NCI-H446 (cell line): ENCODE data around the gene KTI12.
"Not testable (repeated sequence)": the region's sequence is repeated elsewhere in the genome, so short reads cannot be mapped to it uniquely, and the experiment has no call there.

ENCODE experiments used
- DNase-seq, 2 experiments: peaks; one replicate each; lab custom pipeline; 2025; lab: John Stamatoyannopoulos, UW

KTI12 gene

DNA sequence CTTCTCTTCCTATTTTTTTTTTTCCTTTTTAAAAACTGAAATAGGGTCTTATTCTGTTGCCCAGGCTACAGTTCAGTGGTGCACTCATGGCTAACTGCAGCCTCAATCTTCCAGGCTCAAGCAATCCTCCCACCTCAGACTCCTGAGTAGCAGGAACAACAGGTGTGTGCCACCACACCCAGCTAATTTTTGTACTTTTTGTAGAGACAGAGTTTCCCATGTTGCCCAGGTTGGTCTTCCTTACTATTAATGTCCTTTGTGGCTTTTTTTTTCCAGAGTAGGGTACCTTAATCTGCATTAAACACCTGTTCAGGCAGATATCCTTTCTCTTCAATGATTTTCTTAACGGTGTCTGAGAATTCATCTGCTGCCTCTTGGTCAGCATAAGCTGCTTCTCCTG, 4.3 kb upstream of the KTI12 start:
- DNase-seq = no peak

DNA sequence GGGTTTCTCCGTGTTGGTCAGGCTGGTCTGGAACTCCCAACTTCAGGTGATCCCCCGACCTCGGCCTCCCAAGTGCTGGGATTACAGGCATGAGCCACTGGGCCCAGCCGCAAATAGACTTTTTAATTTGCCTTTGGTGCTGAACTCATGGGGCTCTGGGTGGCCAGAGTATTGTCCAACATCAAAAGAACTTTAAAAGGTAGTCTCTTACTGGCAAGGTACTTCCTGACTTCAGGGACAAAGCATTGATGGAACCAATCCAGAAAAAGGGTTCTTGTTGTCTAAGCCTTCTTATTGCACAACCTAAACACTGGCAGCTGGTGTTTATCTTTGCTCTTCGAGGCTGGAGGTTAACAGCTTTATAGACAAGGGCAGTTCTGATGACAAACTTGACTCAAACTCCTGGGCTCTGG, 3.8 kb upstream of the KTI12 start:
- DNase-seq = no peak

DNA sequence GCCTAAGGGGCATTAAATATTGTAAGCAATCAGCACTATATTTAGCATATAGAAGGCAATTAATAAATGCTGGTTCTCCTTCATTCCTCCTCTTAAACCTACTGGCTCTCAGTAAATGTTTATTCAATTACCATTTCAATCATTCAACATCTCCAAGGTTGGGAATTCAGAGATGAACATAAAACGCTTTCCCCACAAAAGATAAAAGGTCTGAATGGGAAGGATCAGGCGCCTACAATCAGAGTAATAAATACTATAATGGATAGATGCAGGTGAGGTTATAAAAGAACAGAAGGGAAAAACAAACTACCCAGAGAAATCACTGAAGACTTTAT, 407 bp upstream of the KTI12 start:
- no peak for DNase-seq

DNA sequence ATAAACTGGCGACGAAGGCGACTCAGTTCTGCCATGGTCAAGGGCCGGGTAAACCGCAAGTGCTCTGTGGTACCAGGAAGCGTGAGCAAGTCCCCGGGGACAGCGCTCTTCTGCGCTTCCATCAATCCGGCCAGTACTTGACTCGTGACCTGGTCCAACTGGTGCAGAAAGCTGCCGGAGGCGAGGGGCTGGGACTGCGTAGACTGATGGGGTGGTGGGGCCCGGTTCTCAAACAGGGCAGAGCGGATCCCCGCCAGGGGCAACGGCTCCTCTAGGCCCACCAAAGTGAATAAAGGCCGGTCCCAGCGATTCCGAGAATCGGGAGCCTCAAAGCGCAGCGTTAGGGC, 852 bp downstream of the KTI12 start:
- DNase-seq = no peak

DNA sequence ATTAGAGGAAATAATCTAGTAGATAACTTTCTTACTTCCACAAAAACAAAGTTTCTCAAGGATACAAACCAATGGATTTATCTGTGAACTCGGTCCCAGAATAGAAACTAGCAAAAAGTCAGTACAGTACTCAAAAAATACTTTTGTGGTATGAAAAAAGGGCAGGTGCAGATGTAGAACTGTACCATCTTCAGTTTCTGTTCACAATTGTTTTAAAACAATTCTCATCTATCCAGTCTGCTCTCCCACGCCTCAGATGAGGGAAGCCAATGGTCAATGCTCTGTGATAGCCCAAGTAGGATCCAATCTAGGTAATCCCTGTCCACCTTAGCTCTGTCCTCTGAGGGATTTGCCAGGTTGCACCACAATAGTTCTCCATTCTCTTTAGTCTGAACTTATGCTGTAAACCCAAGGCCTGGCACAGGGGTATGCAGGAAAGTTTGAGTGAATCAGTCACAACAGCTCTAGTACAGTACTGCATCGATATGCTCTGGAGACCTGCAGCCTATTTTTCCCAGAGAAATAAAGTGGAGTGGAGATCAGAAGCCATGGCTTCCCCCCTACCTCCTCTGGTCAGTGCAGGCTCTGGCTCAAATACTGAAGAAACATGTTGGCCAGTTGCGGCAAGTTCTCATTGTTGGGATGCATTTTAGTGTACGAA, 1.4 kb downstream of the KTI12 start:
- DNase-seq = no peak

DNA sequence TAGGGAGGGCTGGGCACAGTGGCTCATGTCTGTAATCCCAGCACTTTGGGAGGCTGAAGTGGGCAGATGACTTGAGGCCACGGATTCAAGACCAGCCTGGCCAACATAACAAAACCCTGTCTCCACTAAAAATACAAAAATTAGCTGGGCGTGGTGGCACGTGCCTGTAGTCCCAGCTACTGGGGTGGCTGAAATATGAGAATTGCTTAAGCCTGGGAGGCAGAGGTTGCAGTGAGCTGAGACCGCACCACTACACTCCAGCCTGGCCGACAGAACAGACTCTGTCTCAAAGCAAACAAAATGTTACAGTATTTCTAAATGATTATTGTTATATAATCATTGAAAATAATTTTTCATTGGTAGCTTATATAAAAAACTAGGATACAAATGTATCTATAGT, 4.8 kb downstream of the KTI12 start:
- DNase-seq = not testable (repeated sequence)

DNA sequence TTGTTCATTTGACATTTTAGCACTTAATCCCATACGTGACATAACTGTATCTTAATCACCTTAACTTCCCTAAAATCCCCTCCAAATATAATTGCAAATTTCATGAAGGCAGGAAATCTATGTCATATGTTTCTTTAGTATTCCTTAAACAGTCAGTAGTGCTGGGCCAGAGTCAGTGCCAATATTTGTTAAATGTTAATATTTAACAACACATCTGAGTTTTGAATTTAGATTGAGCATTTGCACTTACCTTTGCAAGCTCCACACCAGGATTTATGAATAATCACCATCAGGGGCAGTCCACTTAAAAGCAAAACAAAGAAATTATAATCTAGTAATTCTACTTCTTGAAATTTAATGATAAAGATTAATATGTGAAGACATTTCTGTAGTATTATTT, 5.3 kb downstream of the KTI12 start:
- no peak for DNase-seq

DNA sequence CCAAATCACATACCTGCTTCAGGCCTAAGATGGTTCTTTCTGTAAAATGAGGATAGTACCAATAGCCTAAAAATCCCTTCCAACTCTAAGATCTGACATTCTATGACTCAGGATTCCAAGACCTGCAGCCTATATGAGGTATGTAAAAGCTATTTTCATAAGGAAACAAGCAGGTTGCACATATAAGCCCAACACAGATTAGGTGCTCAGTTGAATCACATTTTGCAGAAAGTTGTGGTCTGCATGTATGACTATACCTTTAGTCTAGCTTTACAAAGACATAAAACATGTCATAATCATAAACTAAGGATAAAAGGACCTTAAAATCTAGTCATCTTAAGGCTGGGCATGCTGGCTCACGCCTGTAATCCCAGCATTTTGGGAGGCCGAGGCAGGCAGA, 7.3 kb downstream of the KTI12 start:
- no peak for DNase-seq

DNA sequence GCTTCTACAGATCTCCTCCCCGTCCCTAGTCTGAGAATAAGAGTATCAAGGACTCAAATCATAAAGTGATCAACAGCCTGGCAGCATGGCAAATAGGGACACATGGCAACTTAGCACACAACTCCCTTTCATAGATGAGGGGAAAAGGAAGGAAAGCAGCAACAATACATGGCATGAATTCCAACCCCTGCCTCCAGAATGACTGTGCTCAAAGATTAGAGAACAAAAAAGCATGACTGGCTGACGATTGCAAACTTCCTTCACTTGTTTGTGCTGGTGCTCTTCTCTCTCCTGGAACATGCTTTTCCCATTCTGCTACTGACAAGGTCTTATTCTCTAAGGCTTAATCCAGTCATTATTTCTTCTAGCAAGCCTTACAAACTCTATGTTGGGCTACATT, 11.5 kb downstream of the KTI12 start:
- no peak for DNase-seq

DNA sequence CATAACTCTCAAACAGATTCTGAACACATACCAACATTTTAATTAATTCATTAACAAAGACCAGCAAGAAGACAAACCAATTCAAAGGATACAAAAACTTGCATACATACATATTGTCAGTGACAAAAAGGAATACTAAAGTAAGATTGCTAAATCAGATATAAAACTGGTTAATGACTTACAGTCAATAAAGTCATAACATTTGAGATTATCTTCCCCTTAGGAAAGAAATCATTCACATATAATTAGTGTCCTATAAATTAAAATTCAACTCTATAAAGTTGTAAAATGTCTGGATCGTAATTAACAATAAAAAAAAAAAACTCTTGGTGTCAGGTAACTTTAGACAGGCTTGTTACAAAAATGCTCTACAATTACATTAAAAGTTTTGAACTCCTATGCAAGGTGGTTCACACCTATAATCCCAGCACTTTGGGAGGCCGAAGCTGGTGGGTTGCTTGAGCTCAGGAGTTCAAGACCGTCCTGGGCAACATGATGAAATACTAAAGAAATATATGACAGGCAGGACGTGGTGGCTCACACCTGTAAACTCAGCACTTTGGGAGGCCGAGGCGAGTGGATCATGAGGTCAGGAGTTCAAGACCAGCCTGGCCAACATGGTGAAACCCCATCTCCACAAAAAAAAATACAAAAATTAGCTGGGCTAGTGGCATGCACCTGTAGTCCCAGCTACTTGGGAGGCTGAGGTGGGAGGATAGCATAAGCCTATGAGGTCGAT, 25.4 kb downstream of the KTI12 start:
- DNase-seq = no peak

DNA sequence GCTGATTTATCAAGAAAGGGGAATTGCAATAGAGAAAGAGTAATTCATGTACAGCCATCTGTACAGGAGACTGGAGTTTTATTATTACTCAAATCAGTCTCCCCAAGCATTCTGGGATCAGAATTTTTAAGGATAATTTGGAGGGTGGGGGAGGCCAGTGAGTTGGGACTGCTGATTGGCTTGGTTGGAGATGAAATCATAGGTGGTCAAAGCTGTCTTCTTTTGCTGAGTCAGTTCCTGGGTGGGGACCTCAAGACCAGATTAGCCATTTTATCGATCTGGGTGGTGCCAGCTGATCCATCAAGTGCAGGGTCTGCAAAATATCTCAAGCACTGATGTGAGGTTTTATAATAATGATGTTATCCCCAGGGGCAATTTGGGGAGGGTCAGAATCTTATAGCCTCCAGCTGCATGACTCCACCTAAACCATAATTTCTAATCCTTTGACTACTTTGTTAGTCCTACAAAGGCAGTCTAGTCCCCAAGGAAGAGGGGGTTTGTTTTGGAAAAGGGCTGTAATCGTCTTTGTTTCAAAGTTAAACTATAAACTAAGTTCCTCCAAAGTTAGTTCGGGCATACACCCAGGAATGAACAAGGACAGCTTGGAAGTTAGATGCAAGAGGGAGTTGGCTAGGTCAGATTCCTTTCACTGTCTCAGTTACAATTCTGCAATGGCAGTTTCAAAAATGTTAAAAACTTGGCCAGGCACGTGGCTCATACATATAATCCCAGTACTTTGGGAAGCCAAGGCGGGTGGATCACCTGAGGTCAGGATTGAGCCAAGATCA, 26.2 kb downstream of the KTI12 start:
- no peak for DNase-seq

DNA sequence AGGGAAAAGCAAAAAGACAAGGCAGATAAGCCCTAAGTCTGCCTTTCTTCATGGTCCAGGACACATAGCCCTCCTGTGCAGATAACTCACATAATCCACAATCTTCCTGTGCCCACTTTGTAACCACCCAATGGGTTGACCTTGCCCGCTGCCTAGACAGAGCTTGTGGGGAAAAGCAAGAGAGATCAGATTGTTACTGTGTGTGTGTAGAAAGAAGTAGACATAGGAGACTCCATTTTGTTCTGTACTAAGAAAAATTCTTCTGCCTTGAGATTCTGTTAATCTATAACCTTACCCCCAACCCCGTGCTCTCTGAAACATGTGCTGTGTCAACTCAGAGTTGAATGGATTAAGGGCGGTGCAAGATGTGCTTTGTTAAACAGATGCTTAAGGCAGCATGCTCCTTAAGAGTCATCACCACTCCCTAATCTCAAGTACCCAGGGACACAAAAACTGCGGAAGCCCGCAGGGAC, 27.5 kb downstream of the KTI12 start:
- DNase-seq = not testable (repeated sequence)

DNA sequence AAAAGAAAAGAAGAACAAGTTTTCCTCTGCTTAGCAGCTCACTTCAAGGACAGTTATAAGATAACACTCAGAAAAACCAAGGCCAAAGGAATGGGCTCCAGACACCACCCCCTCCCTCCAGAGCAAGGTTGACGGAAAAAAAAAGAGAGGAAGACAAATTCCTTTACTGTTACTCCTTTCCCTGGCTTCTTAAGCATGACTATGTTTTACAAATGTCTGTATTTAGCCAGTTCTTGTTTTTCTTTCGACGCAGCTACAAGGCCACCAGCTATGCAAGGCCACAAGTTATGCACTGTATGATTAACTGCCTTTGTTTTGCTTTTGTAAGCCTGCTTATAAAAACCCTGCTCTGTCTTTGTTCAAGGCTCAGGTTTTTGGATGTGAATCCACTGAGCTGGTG, 28.1 kb downstream of the KTI12 start:
- not testable (repeated sequence) for DNase-seq

DNA sequence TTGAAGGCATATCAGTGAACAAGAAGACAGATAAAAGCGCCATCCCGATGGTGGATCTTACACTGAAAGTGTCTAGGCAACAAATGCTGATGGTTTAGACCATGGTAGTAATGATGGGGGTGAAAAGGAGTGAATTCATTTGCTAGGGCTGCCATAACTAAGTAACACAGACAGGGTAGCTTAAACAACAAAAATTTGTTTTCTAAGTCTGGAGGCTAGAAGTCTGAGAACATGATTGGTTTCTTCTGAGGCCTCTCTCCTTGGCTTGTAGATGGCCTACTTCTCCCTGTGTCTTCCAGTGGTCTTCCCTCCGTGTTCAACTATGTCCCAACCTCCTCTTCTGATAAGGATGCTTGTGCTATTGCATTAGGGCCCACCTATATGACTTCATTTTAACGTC, 29.7 kb downstream of the KTI12 start:
- no peak for DNase-seq

DNA sequence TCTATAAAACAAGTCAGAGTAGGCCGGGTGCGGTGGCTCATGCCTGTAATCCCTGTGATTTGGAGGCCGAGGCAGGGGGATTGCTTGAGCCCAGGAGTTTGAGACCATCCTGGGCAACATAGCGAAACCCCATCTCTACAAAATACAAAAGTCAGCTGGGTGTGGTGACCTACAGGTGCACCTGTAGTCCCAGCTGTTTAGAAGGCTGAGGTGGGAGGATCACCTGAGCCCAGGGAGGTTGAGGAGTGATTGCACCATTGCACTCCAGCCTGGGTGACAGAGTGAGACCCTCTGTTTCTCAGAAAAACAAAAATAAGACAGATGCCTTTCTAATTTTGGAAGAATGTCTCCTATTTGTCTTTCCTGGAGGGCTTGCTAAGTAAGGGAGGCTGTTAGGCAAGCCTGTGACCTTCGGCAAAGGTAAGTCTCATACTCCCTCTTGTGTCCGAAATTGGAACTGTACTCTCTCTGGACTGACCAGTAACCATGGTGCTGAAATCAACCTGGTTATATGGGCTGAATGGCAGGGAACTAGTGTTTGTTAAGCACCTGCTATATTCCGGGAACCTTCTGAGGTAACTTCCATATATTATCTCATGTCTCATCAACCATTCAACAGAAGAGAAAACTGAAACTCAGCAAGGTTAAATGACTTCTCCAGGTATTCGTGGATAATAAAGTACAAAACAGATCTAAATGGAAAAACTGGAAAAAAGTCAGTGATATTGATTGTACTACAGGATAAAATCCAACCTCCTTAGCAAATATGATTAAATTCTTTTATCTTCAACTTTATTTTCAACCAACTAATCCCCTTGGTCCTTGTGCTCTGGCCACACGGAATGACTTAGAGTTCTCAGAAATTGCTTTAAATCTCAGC, 31.3 kb downstream of the KTI12 start:
- peak; percentile 74 to 91 for DNase-seq

DNA sequence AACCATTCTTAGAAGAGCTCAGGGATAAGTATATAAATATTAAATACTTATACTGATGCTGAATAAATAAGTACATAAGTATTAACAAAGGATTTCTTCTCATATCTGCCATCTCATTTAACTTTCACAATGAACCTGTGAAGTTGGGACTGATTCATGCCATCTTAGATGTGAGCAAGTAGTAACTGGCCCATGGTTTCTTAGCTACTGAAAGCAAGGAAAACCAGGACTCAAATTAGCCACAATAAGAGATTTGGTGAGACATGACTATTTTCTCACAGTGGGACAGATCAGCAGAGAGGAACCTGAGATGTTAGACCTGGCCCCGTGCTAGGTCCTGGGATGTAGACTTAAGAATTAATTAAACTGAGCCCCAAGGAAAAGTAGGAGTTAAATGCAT, 34.9 kb downstream of the KTI12 start:
- no peak for DNase-seq

DNA sequence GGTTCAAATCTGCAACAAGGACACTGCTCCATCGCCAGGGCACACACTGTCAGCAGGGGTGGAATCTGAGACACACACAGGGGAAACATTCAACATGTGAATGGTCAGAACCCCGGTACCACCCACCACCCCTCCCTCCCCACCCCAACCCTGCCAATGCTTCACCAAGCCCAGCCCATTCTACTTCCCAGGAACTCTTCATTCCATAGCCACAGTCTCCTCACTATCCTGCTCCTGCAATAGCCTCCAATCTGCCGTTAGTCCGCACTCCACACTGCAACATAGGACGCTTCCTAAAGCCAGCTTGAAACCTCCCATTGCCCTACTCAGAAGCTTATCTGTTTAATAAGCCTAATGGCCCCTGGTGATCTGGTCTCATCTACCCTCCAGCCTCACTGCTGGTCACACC, 35.6 kb downstream of the KTI12 start:
- DNase-seq = no peak

DNA sequence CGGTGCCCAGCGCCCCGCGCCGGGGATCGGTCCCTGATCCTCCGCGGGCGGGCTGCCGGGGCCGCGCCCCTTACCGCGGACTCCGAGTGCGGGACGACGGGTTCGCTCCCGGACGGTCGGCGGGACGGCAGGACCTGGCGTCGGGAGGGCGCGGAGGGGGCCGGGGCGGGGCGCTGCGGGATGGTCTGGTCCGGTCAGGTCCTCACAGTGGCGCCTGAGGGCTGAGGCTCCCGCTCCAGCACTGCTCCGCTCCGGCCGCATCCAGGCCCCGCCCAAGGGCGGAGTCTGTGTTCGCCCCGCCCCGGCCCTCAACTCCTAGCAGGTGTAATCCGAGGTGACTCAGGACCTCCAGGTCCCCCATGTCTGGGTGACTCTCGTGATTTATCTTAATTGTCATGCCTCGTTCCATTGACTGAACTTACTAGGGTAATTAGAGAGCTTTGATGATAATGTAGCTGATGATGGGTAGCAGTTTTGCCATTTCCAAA, 43.1 kb downstream of the KTI12 start, which contains the start of gene RAB3B:
TSS of gene RAB3B (minus strand) at position 223 of the 488 bp plus-strand sequence. CDS start 13,583 bp downstream, outside the sequence.
- peak in 1 of 2 experiments; percentile 33 for DNase-seq

DNA sequence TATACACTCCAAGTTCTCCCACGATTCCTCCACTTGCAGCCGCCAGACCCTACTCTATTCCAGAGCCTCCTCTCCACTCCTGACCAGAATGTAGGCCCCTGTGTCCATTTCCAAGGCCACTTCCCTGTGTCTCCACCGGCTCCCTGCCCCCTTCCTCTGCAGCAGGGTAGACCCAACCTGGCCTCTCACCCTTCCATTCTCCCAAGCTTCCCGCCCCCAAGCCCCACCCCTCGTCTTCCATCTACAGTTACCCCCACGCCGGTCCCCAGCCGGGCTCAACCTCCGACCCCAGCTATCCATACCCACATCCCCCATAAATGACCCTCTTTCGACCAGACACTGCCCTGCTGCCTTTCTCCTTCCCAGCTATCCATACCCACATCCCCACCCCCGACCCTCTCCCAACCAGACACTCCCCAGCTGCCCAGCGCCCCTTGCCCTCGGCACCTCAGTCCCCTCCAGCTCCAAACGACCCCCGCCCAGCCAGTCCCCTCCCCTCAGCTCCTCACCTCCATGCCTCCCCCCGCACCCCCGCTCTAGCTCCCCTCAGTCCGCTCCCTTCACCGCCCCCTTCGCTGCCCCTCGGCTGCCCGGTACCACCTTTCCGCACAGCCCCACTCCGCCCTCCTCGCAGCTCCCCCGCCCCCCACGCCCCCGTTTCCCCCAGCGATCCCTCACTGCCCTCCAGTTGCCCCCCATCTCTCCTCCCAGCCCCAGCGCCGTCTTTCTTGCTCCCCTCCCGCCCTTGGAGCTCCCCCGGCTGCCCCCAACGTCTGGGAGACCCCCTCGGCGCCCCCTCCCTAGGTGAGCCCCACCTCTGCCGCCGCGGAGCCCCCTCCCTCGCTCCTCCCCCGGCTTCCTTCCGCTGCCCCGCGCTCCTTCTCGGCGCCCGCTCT, 43.8 kb downstream of the KTI12 start:
- DNase-seq = no peak

DNA sequence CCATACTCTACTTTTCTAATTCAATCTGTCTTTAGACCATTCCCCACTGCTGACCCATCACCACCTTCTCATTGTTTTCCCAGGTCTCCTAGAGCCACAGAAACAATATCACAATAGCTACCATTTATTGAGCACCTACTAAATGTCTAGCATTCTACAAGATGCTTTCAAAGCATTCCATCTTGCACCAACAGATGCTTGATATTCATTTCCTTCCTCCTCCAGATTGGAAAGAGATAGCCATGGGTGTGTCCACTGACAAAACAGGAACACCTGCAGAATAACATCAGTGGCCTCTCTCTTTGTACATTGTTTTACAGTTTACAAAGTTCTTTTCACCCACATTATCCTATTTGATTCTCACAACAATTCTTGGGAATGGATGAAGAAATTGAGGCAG, 45.4 kb downstream of the KTI12 start:
- no peak for DNase-seq

DNA sequence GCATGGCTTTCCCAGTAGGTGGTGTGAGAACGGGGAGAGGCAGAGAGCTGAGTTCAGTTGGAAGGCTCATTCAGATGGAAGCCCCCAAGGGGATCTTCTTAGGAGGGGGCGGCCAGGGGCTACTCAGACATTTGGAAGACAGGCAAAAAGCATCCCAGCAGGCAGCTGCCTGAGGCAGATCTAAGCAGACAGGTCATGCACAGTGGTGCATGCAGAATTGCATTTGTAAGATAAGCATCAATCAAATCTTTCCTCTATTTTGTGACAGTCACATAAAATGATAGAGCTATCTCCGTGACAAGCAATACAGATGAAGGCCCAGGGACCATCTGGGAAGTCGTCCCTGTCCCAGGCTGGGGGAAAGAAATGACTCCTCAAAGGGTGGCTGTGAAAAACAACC, 46.9 kb downstream of the KTI12 start:
- DNase-seq = no peak
